ENCODE data around the gene DENND1C.

DENND1C gene

DNA sequence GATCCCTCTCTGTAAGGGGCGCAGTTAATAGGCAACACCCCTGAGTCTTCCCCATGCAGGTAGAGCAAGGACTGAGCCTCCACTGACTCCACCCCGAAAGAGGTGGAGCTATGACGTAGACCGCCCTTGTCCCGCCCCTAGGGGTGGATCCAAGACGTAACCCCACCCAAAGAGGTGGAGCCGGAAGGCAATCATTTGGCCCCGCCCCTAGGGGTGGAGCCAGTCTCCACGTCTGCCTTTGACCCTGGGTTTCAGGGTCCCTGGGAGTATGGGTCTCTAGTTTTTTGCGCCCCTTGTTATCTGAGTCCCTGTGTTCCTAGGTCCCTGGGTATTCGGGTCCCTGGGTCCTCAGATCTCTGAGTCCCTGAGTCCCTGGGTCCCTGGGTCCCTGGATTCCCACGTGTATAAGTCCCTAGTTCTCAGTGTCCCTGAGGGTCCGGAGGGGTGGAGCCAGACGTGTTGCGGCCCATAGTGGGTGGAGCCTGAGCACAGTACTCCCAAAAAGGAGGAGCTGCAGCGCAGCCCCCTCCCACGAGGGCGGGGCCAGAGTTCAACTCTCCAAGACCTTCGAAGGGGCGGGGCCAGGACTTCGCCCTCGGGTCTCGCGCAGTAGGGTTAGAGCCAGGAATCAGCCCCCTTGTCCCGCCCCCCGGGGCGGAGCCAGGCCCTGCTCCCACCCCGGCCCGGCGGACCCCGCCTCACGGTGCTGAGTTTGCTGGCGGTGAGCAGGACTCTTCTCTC lies 5.3 kb downstream of the DENND1C start:
- no peak for DNase-seq

- DNase-seq: no peak
These were observed 6.1 kb downstream of the DENND1C start for GRCh38 chr19:6475321-6476108.

DNA sequence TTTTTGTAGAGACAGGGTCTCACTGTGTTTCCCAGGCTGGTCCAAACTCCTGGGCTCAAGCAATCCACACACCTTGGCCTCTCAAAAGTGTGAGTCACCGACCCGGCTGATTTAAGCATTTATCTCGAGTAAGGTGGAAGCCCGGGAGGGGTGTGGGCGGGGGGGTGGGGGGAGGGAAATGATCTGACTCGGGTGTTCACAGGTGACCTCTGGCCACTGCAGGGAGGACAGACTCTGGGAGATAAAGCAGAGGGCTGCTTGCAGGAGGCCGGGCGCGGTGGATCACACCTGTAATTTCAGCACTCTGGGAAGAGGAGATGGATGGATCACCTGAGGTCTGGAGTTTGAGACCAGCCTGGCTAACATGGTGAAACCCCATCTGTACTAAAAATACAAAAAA lies 7.9 kb downstream of the DENND1C start:
- no peak for DNase-seq

DNA sequence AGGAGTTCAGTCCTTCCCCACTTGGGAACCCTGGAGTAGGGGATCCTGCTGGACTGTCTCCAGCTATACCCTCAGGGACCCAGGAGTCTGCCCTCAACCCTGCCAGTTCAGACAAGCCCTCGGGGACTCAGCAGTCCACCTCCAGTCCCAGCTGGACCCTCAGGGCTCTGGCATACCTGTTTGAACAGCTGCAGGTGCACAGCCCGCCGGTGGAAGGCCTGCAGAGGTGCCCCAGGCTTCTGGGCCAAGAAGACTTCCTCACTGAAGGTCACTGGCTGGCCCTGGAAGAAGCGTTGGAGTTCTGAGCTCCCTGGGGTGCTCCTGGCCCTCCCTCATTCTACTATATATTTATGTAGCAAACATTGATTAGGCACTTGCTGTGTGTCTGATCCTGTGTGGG lies 8.9 kb downstream of the DENND1C start:
- DNase-seq: no peak

GRCh38 chr19:6471076-6471475 lies 10.5 kb downstream of the DENND1C start:
- no peak for DNase-seq

DNA sequence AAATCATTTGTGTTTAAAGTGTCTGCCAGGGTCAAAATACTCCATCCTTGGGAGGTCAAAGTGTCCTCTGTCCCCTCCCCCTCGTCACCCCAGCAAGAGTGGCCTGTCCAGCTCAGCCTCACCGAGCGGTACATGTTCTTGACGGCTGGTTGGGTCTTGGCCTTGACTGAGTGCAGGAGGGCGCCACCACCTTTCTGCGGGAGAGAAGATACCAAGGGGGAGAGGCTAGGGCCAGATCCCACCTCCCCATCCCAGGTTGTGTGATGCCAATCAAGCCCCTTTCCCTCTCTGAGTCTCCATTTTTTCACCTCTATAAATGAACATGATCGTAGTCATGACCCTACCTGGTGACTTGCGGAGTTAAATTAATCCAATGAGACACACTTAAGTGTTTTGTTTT lies 11.4 kb downstream of the DENND1C start:
- no peak for DNase-seq

DNA sequence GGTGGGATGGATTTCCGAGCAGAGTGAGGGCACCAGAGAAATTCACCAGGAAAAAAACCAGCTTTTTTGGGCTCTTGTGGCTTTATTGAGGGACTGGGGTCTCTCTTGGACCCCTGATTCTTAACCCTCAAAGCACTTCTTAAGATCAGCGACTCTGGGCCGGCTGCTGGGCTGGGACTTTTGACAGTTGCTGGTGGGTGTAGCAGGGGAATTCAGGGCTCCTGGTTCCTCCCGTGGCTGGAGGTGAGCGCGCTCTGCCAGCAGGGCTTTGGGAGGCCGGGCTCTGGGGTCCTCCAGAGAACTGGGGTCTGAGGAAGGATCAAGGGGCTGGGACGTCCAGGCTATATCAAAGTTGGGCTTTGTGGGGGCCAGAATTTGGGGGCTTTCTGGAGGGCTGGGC lies 14.2 kb downstream of the DENND1C start:
- no peak for DNase-seq

DNA sequence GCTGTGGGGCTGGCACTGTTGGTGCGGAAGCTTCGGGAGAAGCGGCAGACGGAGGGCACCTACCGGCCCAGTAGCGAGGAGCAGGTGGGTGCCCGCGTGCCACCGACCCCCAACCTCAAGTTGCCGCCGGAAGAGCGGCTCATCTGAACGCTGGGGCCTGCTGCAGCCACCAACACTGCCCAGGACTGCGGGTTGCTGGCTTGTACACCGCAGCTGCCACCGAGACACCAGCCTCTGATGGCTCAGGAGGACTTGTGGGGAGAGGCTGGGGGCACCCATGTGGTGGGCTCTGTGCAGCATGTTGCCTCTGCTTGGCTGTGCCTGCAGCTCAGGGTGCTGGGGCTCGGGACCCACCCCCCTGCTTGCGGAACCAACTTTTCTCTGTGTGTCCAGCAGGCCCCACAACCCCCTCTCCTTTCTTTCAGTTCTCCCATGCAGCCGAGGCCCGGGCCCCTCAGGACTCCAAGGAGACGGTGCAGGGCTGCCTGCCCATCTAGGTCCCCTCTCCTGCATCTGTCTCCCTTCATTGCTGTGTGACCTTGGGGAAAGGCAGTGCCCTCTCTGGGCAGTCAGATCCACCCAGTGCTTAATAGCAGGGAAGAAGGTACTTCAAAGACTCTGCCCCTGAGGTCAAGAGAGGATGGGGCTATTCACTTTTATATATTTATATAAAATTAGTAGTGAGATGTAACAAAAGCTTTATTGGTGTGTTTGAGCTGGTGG lies 14.9 kb downstream of the DENND1C start:
- no peak for DNase-seq

DNA sequence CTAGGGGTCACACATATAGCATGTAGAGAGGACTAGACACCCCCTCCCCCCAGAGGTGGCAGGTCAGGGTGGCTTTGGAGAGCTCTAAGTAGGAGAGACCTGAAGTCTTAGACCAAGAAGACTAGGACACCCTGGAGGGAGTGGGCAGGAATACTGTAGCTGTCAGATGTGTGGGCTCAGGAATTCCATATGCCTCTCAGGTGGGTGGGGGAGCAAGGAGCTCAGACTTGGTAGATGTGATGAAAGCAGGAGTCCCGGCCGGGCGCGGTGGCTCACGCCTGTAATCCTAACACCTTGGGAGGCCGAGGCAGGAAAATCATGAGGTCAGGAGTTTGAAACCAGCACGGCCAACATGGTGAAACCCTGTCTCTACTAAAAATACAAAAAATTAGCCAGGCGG lies 15.9 kb downstream of the DENND1C start:
- no peak for DNase-seq

DNA sequence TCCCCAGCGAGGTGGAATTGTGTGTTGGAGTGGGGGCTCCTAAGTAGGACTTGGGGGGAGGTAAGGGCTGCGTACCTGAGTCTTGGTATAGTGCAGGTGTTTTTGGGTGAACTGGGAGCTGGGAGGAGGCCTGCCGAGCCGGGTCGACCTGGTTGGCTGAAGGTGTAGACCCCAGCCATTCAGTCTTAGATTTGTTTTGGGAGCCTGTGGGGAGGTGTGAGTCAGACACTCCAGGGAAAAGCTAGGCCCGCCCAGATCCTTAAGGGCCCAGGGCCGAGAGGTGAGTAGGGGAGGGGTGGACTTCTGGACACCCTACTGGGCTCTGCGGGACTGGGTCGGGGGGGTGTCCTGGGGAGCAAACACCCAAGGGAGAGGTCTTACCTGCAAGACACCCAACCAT lies 16.6 kb downstream of the DENND1C start:
- no peak for DNase-seq

DNA sequence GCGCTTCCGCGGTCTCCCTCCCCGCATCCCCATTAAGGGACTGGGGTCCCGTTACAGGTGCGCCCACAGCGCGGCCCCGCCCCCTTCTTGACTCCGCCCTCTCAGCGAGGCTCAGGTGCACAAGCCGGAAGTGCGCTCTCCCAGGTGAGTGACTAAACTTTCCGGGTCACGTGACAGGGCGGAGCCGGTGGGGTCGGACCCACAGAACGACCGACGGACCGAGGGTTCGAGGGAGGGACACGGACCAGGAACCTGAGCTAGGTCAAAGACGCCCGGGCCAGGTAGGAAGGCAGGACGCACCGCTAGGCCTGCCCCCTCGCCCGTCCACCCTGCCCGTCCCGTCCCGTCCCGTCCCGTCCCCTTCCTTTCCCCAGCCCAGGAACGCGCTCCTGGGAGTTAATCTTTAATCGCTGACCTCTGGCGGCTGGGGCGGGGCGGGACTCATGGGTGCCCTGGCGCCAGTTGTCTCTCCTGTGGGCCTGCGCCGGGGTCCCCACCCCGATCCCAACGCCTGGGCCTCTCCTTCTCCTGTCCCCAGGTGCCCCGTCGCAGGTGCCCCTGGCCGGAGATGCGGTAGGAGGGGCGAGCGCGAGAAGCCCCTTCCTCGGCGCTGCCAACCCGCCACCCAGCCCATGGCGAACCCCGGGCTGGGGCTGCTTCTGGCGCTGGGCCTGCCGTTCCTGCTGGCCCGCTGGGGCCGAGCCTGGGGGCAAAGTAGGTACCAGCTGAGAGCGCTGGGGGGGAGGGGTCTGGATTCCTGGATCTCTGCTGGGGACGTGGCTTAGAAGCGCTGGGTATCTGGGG lies 17.3 kb downstream of the DENND1C start, which contains the start of gene CRB3:
Gene CRB3, plus strand, starts transcription at position 202 of the 804 bp plus-strand sequence. Its CDS starts 431 bp downstream, at position 633.
- no peak for DNase-seq

GRCh38 chr19:6460099-6460884 lies 21.3 kb downstream of the DENND1C start:
- peak; percentile 96 for DNase-seq

DNA sequence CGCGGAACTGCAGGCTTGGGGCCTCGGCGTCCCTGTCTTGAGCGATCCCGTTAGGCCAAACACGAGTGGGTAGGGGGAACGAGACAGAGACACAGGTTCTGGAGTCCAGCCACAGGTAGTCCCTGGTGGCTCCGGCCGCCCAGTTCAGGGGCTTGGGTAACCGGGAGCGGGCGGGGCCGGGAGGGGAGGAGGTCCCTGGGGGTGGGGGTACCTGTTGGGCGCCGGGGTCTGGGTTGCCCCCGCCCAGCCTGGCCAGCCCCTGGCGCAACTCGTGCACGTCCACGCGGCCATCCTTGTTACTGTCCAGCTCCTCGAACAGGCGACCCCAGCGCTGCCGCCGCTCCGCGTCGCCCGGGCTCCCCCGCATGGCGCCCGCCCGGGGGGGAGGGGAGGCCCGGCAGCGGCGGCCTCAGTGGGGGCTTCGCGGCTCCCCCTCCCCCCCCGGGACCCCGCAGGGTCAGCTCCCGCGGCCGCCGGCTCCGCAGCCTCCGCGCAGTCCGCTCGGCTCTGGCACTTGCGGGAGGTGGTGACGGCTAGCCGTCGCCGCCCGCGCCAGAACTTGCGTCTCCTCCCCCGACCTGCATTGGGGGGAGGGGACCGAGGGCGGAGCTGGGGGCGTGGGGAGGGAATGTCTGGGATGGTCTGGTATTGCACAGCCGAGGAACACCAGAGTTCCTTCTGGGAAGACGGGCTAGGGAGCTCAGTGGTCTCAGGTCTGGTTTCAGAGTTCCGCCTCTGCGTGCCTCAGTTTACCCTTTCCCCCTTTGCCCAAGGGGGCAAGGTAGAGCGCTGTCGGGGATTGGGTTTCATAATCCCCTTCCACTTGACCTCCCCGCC lies 22.1 kb downstream of the DENND1C start, which contains the start of gene SLC25A23:
Gene SLC25A23, minus strand, starts transcription at position 531 of the 837 bp plus-strand sequence. Its CDS starts 164 bp downstream, at position 367.
- no peak for DNase-seq

DNA sequence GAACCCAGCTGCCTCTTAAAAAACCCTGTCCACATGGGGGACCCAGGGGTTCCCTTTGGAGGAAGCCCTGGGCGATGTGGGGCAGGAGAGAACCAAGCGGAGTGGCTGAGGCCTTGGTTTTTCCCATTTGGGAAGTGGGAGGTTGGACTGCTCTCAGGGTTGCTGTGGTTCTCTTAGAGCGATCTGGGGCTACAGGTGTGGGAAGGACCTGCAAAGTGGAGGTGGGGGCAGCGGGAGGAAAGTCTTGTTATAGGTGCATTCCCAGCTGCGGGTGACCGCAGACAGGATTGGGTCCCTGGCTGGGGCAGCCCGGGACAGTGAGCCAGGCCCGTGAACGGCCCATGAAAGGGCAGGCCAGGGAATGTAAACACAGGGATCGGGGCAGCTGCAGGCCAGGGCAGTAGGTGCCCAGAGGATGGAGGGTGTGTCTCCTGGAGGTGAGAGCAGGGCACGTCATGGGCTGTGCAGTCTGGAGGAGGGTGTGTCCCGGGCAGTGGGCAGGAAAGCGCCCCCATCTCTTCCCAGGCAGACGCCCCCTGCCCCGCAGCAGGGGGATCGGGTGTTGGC lies 22.8 kb downstream of the DENND1C start:
- DNase-seq: no peak

- DNase-seq: no peak
These were observed 23.5 kb downstream of the DENND1C start for GRCh38 chr19:6457958-6458694.

DNA sequence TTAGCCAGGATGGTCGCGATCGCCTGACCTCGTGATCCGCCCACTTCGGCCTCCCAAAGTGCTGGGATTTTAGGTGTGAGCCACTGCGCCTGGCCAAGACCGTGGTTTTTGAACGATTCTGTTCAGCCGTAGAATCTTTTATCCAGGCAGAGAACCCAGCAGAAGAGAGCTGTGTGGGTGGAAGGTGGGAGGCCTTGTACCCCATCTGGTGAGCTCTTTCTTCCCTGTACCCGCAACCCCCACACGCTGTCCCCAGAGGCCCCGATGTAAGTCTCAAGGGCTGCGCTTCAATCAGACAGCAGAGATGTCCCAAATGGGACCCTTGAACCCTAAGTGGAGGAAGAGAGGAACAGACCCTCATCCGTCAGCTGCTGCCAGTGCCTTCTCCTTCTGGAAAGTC lies 25.7 kb downstream of the DENND1C start:
- no peak for DNase-seq

DNA sequence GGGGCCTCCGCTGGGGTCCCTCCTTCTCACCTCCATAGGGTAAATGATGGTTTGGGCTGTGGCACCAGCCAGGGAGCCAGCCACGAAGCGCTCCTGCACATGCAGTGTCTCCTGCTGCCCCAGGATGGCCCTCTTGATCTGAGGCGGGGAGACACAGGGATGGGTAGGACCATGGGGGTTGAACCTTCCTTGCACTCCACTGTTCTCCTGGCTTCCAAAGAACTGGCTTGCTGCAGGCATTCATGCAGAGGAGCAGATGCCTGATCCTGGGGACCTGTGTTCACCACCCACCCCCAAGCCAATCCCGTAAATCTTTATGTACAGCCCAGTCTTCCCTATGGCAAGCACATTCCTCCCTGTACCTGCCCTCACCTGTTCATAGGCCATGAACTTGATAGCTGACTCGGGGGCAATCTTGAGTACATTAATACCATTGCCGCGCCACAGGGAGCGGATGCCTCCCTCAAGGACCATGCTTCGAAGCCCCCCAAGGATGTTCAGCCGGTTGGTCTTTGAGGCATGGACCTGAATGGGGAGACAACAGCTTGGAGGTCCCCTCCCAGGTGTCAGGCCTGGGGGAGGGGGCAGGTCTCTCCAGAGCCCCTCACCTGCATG lies 27.5 kb downstream of the DENND1C start:
- no peak for DNase-seq

DNA sequence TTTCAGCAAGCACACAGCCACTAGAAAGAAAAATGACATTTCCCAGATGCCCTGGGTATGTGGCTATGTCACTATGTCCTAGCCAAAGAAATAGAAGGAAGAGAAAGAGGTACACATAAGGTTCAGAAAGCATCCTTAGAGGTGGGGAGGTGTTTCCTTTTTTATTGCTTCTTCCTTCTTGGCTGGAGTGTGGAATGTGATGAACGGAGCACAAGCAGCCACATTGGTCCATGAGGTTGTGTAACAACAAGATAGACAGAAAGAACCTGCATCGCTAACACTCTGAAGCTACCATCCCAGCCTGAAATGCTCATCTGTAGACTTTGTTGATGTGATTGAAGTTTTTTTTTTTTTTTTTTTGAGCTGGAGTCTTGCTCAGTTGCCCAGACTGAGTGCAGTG lies 28.7 kb downstream of the DENND1C start:
- DNase-seq: no peak

GRCh38 chr19:6452223-6452614 lies 29.4 kb downstream of the DENND1C start:
- DNase-seq: no peak
